NT2/D1 (cell line): ENCODE measurements around the gene DGCR6L.
"Not testable (repeated sequence)": the region's sequence is repeated elsewhere in the genome, so short reads cannot be mapped to it uniquely, and the experiment has no call there.

ENCODE experiments used
- SUZ12 ChIP-seq: IDR thresholded peaks from 2 replicates; pipeline ENCODE4 v1.6.1; 2011; ENCODE audit not compliant: insufficient read length, insufficient read depth; ENCODE audit errors: extremely low read depth
- YY1 ChIP-seq: IDR thresholded peaks from 2 replicates; pipeline ENCODE4 v1.6.1; 2011; ENCODE audit not compliant: insufficient read length, insufficient read depth
- ZNF274 ChIP-seq: IDR thresholded peaks from 2 replicates; pipeline ENCODE4 v1.6.1; 2011; ENCODE audit warnings: mild to moderate bottlenecking, low read depth, low read length

DNA sequence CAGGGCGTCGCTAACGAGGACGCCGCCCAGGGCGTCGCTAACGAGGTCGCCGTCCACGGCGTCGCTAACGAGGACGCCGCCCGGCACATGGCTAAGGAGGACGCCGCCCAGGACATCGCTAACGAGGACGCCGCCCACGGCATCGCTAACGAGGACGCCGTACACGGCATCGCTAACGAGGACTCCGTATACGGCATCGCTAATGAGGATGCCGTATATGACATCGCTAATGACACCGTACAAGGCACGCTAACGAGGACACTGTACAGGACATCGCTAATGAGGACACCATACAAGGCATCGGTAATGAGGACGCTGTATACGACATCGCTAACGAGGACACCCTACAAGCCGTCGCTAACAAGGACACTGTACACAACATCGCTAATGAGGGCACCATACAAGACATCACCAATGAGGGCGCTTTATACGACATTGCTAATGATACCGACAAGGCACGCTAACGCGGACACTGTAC is 41.9 kb upstream of the DGCR6L start:
- not testable (repeated sequence) for TF ChIP-seq YY1, ZNF274, SUZ12
